ENCODE results near the gene TOM1L2. TPM values are rescaled to one million over a fixed set of nuclear protein-coding genes. Genes with fewer than 3 reads are reported as not detected.

TOM1L2 gene
- total RNA-seq, 3 donors from 2014 or later, result 32.3 to 39.1 (median 36.4) TPM

- H3K27ac ChIP-seq, result no peak overlapping the region
- H3K36me3 ChIP-seq, result no peaks in the 10 kb centered on the region
- no peak for TF ChIP-seq POLR2A (IDR thresholded peaks at IDR 0.05)
- intact Hi-C loops (cut with DNase I; ENCODE audit: low total_unique reads), result no loop called here
- no peak for DNase-seq (ENCODE audit: low spot score in 2 of 2)
- no peaks in the 10 kb centered on the region for H3K27me3 ChIP-seq
- H3K9me3 ChIP-seq, result no peaks in the 10 kb centered on the region
- H3K4me3 ChIP-seq, result no peak overlapping the region
- H3K4me1 ChIP-seq, result peaks cover 0 to 9% of the 10 kb centered on the region in 2 donors
These were observed 45.8 kb upstream of the TOM1L2 start for GRCh38 chr17:18017958-18018357.

- H3K27me3 ChIP-seq, result no peaks in the 10 kb centered on the region
- H3K36me3 ChIP-seq, result no peaks in the 10 kb centered on the region
- H3K27ac ChIP-seq, result no peak overlapping the region
- peaks cover 0 to 9% of the 10 kb centered on the region in 2 donors for H3K4me1 ChIP-seq
- DNase-seq (ENCODE audit: low spot score in 2 of 2), result no peak
- intact Hi-C loops (cut with DNase I; ENCODE audit: low total_unique reads), result no loop called here
- TF ChIP-seq, protein P1, sequence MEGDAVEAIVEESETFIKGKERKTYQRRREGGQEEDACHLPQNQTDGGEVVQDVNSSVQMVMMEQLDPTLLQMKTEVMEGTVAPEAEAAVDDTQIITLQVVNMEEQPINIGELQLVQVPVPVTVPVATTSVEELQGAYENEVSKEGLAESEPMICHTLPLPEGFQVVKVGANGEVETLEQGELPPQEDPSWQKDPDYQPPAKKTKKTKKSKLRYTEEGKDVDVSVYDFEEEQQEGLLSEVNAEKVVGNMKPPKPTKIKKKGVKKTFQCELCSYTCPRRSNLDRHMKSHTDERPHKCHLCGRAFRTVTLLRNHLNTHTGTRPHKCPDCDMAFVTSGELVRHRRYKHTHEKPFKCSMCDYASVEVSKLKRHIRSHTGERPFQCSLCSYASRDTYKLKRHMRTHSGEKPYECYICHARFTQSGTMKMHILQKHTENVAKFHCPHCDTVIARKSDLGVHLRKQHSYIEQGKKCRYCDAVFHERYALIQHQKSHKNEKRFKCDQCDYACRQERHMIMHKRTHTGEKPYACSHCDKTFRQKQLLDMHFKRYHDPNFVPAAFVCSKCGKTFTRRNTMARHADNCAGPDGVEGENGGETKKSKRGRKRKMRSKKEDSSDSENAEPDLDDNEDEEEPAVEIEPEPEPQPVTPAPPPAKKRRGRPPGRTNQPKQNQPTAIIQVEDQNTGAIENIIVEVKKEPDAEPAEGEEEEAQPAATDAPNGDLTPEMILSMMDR (IDR thresholded peaks at IDR 0.05), result no peak
- TF ChIP-seq POLR2A (IDR thresholded peaks at IDR 0.05), result no peak
- TF ChIP-seq POLR2AphosphoS5 (IDR thresholded peaks at IDR 0.05), result no peak
- H3K9me3 ChIP-seq, result no peaks in the 10 kb centered on the region
- H3K4me3 ChIP-seq, result no peak overlapping the region
These were observed 44.2 kb upstream of the TOM1L2 start for GRCh38 chr17:18016426-18016825.

GRCh38 chr17:18015593-18015992 lies 43.4 kb upstream of the TOM1L2 start:
- intact Hi-C loops (cut with DNase I; ENCODE audit: low total_unique reads), result no loop called here
- Histone ChIP-seq H3K27ac (no peak overlapping the region), H3K9me3 (no peaks in the 10 kb centered on the region), H3K27me3 (no peaks in the 10 kb centered on the region), H3K4me3 (no peak overlapping the region), H3K36me3 (no peaks in the 10 kb centered on the region), H3K4me1 (peaks cover 0 to 9% of the 10 kb centered on the region in 2 donors)
- no peak for TF ChIP-seq POLR2A (IDR thresholded peaks at IDR 0.05)
- no peak for TF ChIP-seq POLR2AphosphoS5 (IDR thresholded peaks at IDR 0.05)
- TF ChIP-seq, protein P1 (IDR thresholded peaks at IDR 0.05), result no peak
- DNase-seq (ENCODE audit: low spot score in 2 of 2), result no peak

DNA sequence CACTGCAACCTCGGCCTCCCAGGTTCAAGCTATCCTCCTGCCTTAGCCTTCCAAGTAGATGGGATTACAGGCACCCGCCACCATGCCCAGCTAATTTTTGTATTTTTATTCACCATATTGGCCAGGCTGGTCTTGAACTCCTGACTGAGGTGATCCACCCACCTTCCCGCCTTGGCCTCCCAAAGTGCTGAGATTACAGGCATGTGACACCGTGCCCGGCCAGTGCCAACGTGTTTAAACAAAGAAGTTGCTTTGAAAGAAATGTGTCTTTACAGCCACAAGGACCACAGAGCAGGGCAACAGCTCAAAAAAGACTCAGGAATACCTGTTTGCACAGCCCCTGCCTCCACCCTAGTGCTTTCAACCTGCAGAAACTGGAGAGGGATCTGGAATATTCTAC lies 41.8 kb upstream of the TOM1L2 start:
- TF ChIP-seq POLR2A (IDR thresholded peaks at IDR 0.05), result no peak
- no peak for TF ChIP-seq POLR2AphosphoS5 (IDR thresholded peaks at IDR 0.05)
- TF ChIP-seq, protein P1 (IDR thresholded peaks at IDR 0.05), result no peak
- Histone ChIP-seq H3K27me3 (no peaks in the 10 kb centered on the region), H3K9me3 (no peaks in the 10 kb centered on the region), H3K36me3 (no peaks in the 10 kb centered on the region), H3K27ac (no peak overlapping the region), H3K4me1 (peaks cover 0 to 9% of the 10 kb centered on the region in 2 donors), H3K4me3 (no peak overlapping the region)
- intact Hi-C loops (cut with DNase I; ENCODE audit: low total_unique reads), result no loop called here
- no peak for DNase-seq (ENCODE audit: low spot score in 2 of 2)

GRCh38 chr17:18011286-18011685 lies 39.1 kb upstream of the TOM1L2 start:
- Histone ChIP-seq H3K9me3 (no peaks in the 10 kb centered on the region), H3K27ac (no peak overlapping the region), H3K4me3 (no peak overlapping the region), H3K27me3 (no peaks in the 10 kb centered on the region), H3K36me3 (no peaks in the 10 kb centered on the region), H3K4me1 (no peaks in the 10 kb centered on the region)
- DNase-seq (ENCODE audit: low spot score in 2 of 2), result no peak
- intact Hi-C loops (cut with DNase I; ENCODE audit: low total_unique reads), result no loop called here
- TF ChIP-seq, protein P1 (IDR thresholded peaks at IDR 0.05), result no peak
- no peak for TF ChIP-seq POLR2A (IDR thresholded peaks at IDR 0.05)

Measured in breast epithelium (tissue), 4 donors.